Testis (tissue), 3 donors: ENCODE data around the gene FAM53A. TPM values are rescaled to one million over a fixed set of nuclear protein-coding genes. Genes with fewer than 3 reads are reported as not detected.

Experiments
- DNase-seq: peaks from one replicate; pipeline ENCODE4 v3.0.0-alpha.2; 2019
- H3K27ac ChIP-seq, 2 donors: fragments of 200-600 bp; sonication (generic); one replicate each; pipeline ENCODE4 v1.5.1; 2019
- H3K27me3 ChIP-seq: fragments of 200-600 bp; sonication (generic); one replicate; pipeline ENCODE4 v1.5.1; 2019
- H3K36me3 ChIP-seq: fragments of 200-600 bp; sonication (generic); one replicate; pipeline ENCODE4 v1.5.1; 2017; ENCODE audit warnings: low read depth; ENCODE audit errors: missing control alignments
- H3K4me1 ChIP-seq: fragments of 200-600 bp; sonication (generic); one replicate; pipeline ENCODE4 v1.5.1; 2019
- H3K4me3 ChIP-seq, 2 donors: fragments of 200-600 bp; sonication (generic); one replicate each; pipeline ENCODE4 v1.5.1; 2017 to 2019
- H3K9me3 ChIP-seq: fragments of 200-600 bp; sonication (generic); one replicate; pipeline ENCODE4 v1.5.1; 2017
- CTCF ChIP-seq, 3 experiments: fragments of 450-650 bp in 2 of 3; fragments of 200-600 bp in 1 of 3; sonication (generic) in 1 of 3; IDR thresholded peaks; one replicate each; pipeline ENCODE4 v1.5.1; 2016 to 2019; ENCODE audit warnings: antibody characterized with exemption in 3 of 3, mild to moderate bottlenecking in 2 of 3, moderate library complexity in 1 of 3
- POLR2A ChIP-seq: fragments of 450-650 bp; IDR thresholded peaks from one replicate; pipeline ENCODE4 v1.6.1; 2017; ENCODE audit warnings: antibody characterized with exemption, mild to moderate bottlenecking, moderate library complexity
- WGBS, 2 donors: methylation state at CpG; one replicate each; pipeline ENCODE4 v1.1.5; 2018; 5-methylcytosine and 5-hydroxymethylcytosine counted together
- intact Hi-C: fragments of 100-400 bp; cut with DNase I; formaldehyde crosslinking; loops from one replicate; pipeline ENCODE4 v1.15.1; 2023; ENCODE audit warnings: low total_unique reads
- polyA plus RNA-seq: library from polyadenylated mRNA; stranded (reverse); fragments of 350-450 nt; fragmentation: Illumina TruSeq; extraction: RNeasy Lipid Tissue Mini Kit (QIAGEN cat#74804); gene quantifications from one replicate; pipeline ENCODE4 v1.2.3, GENCODE V29; 2014; ENCODE audit warnings: low read depth, low replicate concordance; ENCODE audit not compliant: insufficient read depth
- total RNA-seq, 2 donors: library from RNA; depleted of rRNA; stranded (reverse); fragments of >200 nt; gene quantifications; one replicate each; pipeline ENCODE4 v1.2.3, GENCODE V29; 2016

The FAM53A gene
- total and polyA plus RNA-seq, 3 donors from 2014 or later = 24.2 to 60.8 (median 41.3) TPM

DNA sequence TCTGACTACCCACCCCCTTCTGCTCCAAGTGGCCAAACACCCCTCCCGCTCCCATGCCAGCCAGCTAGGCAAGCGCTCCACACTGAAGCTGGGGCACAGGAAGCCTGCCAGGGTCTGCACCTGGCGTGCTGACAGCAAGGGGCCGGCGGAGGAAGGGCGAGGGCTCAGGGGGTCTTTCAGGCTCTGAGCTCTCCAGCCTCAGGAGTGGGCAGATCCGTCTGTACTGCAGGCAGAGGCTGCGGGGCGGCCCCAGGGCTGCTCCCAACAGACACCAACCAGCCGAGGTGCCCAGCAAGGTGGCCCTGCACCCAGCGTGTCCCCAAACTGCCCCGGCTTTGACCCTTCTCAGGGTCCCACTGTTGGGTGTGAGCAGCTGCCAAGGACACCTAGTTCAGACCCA is 14.8 kb downstream of the FAM53A start:
- Histone ChIP-seq H3K27me3 (no peaks in the 10 kb centered on the region), H3K27ac (no peak overlapping the region), H3K9me3 (no peaks in the 10 kb centered on the region), H3K4me1 (peaks cover 8% of the 10 kb centered on the region), H3K36me3 (no peaks in the 10 kb centered on the region), H3K4me3 (no peak overlapping the region)
- no peak for DNase-seq
- TF ChIP-seq CTCF (IDR thresholded peaks at IDR 0.05) = no peak
- TF ChIP-seq POLR2A = no peak
- 83 to 94% methylated on average over 1 to 12 of the region's 12 CpGs for whole genome bisulfite sequencing, 2 donors
- intact Hi-C loops = no loop called here

- 58 to 60% methylated on average over 1 to 8 of the region's 8 CpGs for WGBS, 2 donors
Measured at GRCh38 chr4:1668488-1668840, 15.6 kb downstream of the FAM53A start.

GRCh38 chr4:1667273-1667672 is 16.8 kb downstream of the FAM53A start:
- H3K27ac ChIP-seq = no peak overlapping the region
- 90 to 94% methylated on average over 14 to 15 of the region's 15 CpGs for WGBS, 2 donors

More at GRCh38 chr4:1668488-1668840, 15.6 kb downstream of the FAM53A start:
- no peaks in the 10 kb centered on the region for H3K36me3 ChIP-seq
- no peak for TF ChIP-seq CTCF (IDR thresholded peaks at IDR 0.05)
- TF ChIP-seq POLR2A = no peak
- DNase-seq = no peak
- H3K4me3 ChIP-seq = no peak overlapping the region
- peaks cover 8% of the 10 kb centered on the region for H3K4me1 ChIP-seq
- H3K27ac ChIP-seq = no peak overlapping the region
- no peaks in the 10 kb centered on the region for H3K27me3 ChIP-seq
- intact Hi-C loops = no loop called here
- H3K9me3 ChIP-seq = no peaks in the 10 kb centered on the region

DNA sequence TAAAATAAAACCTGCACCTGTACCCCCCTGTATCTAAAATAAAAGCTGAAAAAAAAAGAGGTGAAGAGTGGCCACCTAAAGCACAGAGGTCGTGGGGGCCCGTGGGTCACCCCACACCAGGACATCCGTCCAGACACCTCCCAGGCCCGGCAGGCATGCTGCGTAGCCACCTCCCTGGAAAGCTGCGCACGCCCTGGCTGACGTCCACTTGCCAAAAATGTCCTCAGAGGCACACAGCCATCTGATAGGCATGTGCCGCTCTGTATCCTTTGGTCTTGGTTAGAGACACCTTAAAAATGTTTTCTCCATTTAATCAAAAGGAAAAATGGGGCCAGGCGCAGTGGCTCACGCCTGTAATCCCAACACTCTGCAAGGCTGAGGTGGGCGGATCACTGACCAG is 17.7 kb downstream of the FAM53A start:
- DNase-seq = no peak
- WGBS, 2 donors = 74 to 78% methylated on average over 12 of the region's 12 CpGs

More at GRCh38 chr4:1667273-1667672, 16.8 kb downstream of the FAM53A start:
- intact Hi-C loops = no loop called here
- Histone ChIP-seq H3K4me3 (no peak overlapping the region), H3K36me3 (no peaks in the 10 kb centered on the region), H3K9me3 (no peaks in the 10 kb centered on the region), H3K27me3 (no peaks in the 10 kb centered on the region), H3K4me1 (peaks cover 8% of the 10 kb centered on the region)
- no peak for DNase-seq
- TF ChIP-seq POLR2A (no peak), CTCF (IDR thresholded peaks at IDR 0.05) (no peak)

More for the DNA sequence above, 17.7 kb downstream of the FAM53A start:
- H3K4me1 ChIP-seq = peaks cover 8% of the 10 kb centered on the region
- no peak overlapping the region for H3K27ac ChIP-seq
- H3K9me3 ChIP-seq = no peaks in the 10 kb centered on the region
- TF ChIP-seq CTCF (IDR thresholded peaks at IDR 0.05) = no peak
- no peak for TF ChIP-seq POLR2A
- H3K36me3 ChIP-seq = no peaks in the 10 kb centered on the region
- H3K27me3 ChIP-seq = no peaks in the 10 kb centered on the region
- intact Hi-C loops = no loop called here
- H3K4me3 ChIP-seq = no peak overlapping the region
